ENCODE data around the gene ARHGAP42.

DNA sequence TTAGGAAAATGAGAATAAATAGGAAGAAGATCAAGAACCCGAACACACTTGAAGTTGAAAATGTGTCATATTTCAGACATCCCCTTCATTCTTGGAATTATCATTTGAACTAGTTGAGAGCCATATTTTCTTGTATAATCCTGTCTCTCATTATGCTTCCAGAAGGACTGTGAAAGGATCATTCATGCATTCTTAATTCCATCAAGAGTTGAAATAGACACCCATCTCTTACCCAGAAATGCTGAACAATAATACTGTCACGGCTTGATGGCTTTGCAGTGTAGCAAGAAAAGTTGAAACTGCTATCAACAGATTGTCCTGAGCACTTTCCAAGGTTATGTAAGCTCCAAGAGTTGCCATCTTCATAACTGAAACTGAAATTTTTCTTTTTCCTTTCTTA is 79.7 kb downstream of the ARHGAP42 start:
- TF ChIP-seq, protein P1, sequence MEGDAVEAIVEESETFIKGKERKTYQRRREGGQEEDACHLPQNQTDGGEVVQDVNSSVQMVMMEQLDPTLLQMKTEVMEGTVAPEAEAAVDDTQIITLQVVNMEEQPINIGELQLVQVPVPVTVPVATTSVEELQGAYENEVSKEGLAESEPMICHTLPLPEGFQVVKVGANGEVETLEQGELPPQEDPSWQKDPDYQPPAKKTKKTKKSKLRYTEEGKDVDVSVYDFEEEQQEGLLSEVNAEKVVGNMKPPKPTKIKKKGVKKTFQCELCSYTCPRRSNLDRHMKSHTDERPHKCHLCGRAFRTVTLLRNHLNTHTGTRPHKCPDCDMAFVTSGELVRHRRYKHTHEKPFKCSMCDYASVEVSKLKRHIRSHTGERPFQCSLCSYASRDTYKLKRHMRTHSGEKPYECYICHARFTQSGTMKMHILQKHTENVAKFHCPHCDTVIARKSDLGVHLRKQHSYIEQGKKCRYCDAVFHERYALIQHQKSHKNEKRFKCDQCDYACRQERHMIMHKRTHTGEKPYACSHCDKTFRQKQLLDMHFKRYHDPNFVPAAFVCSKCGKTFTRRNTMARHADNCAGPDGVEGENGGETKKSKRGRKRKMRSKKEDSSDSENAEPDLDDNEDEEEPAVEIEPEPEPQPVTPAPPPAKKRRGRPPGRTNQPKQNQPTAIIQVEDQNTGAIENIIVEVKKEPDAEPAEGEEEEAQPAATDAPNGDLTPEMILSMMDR (IDR thresholded peaks at IDR 0.05): no peak
- no peak for TF ChIP-seq POLR2A (IDR thresholded peaks at IDR 0.05)
